DOHH2 (cell line): Measurements from ENCODE around the gene CHD6.

ENCODE experiments used
- CTCF ChIP-seq: fragments of 200-600 bp; sonication (generic); IDR thresholded peaks from one replicate; pipeline ENCODE4 v1.5.1; 2014; ENCODE audit warnings: antibody characterized with exemption, mild to moderate bottlenecking, low read depth, low read length; ENCODE audit not compliant: poor library complexity, severe bottlenecking
- EZH2phosphoT487 ChIP-seq: fragments of 200-600 bp; sonication (generic); IDR thresholded peaks from 2 replicates; pipeline ENCODE4 v1.6.1; 2017; ENCODE audit warnings: borderline replicate concordance, mild to moderate bottlenecking, antibody characterized with exemption, low read length, moderate library complexity, mixed read lengths

GRCh38 chr20:41470362-41471095 is 147.6 kb downstream of the CHD6 start:
- TF ChIP-seq CTCF: no peak
- no peak for TF ChIP-seq EZH2phosphoT487
